AG09319 (cell line): ENCODE results near the gene HMG20B.
A peak's percentile ranks its signal among the peaks of the same experiment; 100 is the strongest.

Experiments
- DNase-seq: peaks from one replicate; pipeline ENCODE4 v3.0.0-alpha.2; 2010; ENCODE audit warnings: low read depth; ENCODE audit errors: extremely low read depth
- CTCF ChIP-seq: IDR thresholded peaks from 2 replicates; pipeline ENCODE4 v1.5.1; 2011; ENCODE audit warnings: low read depth, mild to moderate bottlenecking, inconsistent platforms, low read length, moderate library complexity

The HMG20B gene

GRCh38 chr19:3551792-3552095 lies 21.0 kb upstream of the HMG20B start:
- TF ChIP-seq CTCF: no peak
- no peak for DNase-seq

- no peak for TF ChIP-seq CTCF
- DNase-seq: no peak
Measured at GRCh38 chr19:3554254-3555083, 18.3 kb upstream of the HMG20B start.

- no peak for DNase-seq
- TF ChIP-seq CTCF: no peak
Measured at GRCh38 chr19:3555653-3556422, 16.9 kb upstream of the HMG20B start.

- no peak for DNase-seq
- no peak for TF ChIP-seq CTCF
Measured at GRCh38 chr19:3556423-3556977, 16.2 kb upstream of the HMG20B start.

GRCh38 chr19:3556978-3557460 lies 15.7 kb upstream of the HMG20B start:
- TF ChIP-seq CTCF: no peak
- DNase-seq: no peak

- TF ChIP-seq CTCF: no peak
- DNase-seq: peak; percentile 73
Measured at GRCh38 chr19:3557461-3558248, 15.1 kb upstream of the HMG20B start, which contains the start of gene MFSD12. Gene MFSD12, minus strand, starts transcription at chr19:3557586. Its CDS starts 183 bp downstream, at chr19:3557403.
